Neutrophil (primary cell): Measurements from ENCODE around the gene ANO8.
"Not testable (repeated sequence)": the region's sequence is repeated elsewhere in the genome, so short reads cannot be mapped to it uniquely, and the experiment has no call there.

ENCODE experiments used
- H3K27ac ChIP-seq: fragments of 200-600 bp; sonication (generic); 2 replicates; pipeline ENCODE4 v1.5.1; 2016; ENCODE audit warnings: mild to moderate bottlenecking, moderate library complexity
- H3K27me3 ChIP-seq: fragments of 200-600 bp; sonication (generic); 2 replicates; pipeline ENCODE4 v1.6.0; 2016; ENCODE audit warnings: mild to moderate bottlenecking
- H3K36me3 ChIP-seq: fragments of 200-600 bp; sonication (generic); 2 replicates; pipeline ENCODE4 v1.5.1; 2017
- H3K4me1 ChIP-seq, 2 experiments: fragments of 200-600 bp in 1 of 2; sonication (generic) in 1 of 2; 1 replicate in 1 of 2; 2 replicates in 1 of 2; pipeline versions ENCODE4 v1.5.1 to v1.6.1; 2013 to 2016; ENCODE audit warnings: low read depth in 1 of 2, low read length in 1 of 2, mild to moderate bottlenecking in 1 of 2, moderate library complexity in 1 of 2; ENCODE audit not compliant: control insufficient read depth in 1 of 2, insufficient read depth in 1 of 2
- H3K4me3 ChIP-seq, 2 experiments: fragments of 200-600 bp in 1 of 2; sonication (generic) in 1 of 2; 1 replicate in 1 of 2; 2 replicates in 1 of 2; pipeline ENCODE4 v1.5.1; 2013 to 2016; ENCODE audit warnings: low read depth in 1 of 2, low read length in 1 of 2, mild to moderate bottlenecking in 1 of 2, moderate library complexity in 1 of 2
- H3K9me3 ChIP-seq: fragments of 200-600 bp; sonication (generic); 2 replicates; pipeline ENCODE4 v1.5.1; 2016
- TF ChIP-seq, protein P1 (sequence below): fragments of 200-600 bp; sonication (generic); IDR thresholded peaks from 2 replicates; pipeline ENCODE4 v1.5.1; 2016; ENCODE audit warnings: antibody characterized with exemption

The ANO8 gene

DNA sequence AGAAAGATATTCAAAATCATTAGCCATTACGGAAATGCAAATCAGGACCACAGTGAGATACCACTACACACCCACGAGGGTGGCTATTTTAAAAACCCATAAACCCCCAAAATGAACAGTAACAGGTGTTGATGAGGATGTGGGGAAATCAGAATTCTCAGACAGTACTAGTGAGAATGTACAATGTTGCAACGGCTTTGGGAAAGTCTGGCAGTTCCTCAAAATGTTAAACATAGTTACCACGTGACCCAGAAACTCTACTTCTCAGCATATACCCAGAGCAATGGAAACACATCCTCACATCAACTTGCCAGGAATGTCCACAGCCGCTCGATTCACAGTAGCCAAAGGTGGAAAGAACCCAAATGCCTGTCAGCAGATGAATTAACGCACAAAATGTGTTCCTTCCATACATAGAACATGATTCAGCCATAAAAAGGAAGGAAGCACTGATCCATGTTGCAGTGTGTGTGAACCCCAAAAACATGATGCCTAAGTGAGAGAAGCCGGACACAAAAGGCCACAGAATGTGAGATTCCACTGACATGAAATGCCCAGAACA, 35.5 kb upstream of the ANO8 start:
- Histone ChIP-seq H3K4me1 (peaks cover 13% of the 10 kb centered on the region in 2 experiments), H3K27ac (peak overlapping the region; percentile 70), H3K9me3 (no peaks in the 10 kb centered on the region), H3K27me3 (no peaks in the 10 kb centered on the region), H3K4me3 (peak overlapping the region in 1 of 2 experiments; percentile 19), H3K36me3 (no peaks in the 10 kb centered on the region)
- TF ChIP-seq, protein P1, sequence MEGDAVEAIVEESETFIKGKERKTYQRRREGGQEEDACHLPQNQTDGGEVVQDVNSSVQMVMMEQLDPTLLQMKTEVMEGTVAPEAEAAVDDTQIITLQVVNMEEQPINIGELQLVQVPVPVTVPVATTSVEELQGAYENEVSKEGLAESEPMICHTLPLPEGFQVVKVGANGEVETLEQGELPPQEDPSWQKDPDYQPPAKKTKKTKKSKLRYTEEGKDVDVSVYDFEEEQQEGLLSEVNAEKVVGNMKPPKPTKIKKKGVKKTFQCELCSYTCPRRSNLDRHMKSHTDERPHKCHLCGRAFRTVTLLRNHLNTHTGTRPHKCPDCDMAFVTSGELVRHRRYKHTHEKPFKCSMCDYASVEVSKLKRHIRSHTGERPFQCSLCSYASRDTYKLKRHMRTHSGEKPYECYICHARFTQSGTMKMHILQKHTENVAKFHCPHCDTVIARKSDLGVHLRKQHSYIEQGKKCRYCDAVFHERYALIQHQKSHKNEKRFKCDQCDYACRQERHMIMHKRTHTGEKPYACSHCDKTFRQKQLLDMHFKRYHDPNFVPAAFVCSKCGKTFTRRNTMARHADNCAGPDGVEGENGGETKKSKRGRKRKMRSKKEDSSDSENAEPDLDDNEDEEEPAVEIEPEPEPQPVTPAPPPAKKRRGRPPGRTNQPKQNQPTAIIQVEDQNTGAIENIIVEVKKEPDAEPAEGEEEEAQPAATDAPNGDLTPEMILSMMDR: no peak

DNA sequence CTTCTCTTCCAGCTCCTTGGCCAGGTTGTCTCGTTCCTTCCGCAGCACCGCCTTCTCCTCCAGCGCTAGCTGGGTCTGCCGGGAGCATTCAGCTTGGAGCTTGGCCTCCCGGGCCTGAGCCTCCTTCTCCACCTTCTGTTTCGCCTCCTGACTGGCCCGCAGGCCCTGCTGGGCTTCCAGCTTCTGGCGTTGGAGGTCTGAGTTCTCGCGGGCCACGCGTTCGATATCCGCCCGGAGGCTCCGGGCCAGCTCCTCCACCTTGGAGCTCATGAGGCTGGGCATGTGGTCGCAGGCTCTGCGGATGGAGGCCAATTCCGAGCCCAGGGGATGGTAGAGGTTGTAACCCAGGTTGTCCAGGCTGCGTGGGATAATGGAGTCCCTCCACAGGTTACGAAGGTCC, 30.7 kb upstream of the ANO8 start:
- no peaks in the 10 kb centered on the region for H3K36me3 ChIP-seq
- H3K4me1 ChIP-seq: peaks cover 10 to 11% of the 10 kb centered on the region in 2 experiments
- no peaks in the 10 kb centered on the region for H3K9me3 ChIP-seq
- no peak overlapping the region for H3K4me3 ChIP-seq
- no peak overlapping the region for H3K27ac ChIP-seq
- H3K27me3 ChIP-seq: peaks cover 12% of the 10 kb centered on the region
- TF ChIP-seq, protein P1: no peak

DNA sequence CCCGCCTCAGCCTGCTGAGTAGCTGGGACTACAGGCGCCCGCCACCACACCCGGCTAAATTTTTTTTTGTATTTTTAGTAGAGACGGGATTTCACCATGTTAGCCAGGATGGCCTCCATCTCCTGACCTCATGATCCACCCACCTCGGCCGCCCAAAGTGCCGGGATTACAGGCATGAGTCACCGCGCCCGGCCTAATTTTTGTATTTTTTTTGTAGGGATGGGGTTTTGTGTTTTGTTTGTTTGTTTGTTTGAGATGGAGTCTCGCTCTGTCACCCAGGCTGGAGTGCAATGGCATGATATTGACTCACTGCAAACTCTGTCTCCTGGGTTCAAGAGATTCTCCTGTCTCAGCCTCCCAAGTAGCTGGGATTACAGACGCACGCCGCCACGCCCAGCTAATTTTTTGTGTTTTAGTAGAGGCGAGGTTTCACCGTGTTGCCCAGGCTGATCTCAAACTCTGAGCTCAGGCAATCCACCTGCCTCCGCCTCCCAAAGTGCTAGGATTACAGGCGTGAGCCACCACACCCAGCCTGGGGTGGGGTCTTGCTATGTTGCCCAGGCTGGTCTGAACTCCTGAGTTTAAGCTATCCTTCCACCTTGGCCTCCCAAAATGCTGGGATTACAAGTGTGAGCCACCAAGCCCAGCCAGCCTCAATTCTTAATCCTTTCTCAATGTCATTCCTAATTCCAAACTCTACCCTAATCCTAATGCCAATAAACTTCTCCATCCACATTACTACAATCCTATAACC, 29.4 kb upstream of the ANO8 start:
- not testable (repeated sequence) for H3K36me3 ChIP-seq, H3K27ac ChIP-seq, H3K4me1 ChIP-seq, H3K4me3 ChIP-seq, H3K9me3 ChIP-seq
- H3K27me3 ChIP-seq: peaks cover 12% of the 10 kb centered on the region

DNA sequence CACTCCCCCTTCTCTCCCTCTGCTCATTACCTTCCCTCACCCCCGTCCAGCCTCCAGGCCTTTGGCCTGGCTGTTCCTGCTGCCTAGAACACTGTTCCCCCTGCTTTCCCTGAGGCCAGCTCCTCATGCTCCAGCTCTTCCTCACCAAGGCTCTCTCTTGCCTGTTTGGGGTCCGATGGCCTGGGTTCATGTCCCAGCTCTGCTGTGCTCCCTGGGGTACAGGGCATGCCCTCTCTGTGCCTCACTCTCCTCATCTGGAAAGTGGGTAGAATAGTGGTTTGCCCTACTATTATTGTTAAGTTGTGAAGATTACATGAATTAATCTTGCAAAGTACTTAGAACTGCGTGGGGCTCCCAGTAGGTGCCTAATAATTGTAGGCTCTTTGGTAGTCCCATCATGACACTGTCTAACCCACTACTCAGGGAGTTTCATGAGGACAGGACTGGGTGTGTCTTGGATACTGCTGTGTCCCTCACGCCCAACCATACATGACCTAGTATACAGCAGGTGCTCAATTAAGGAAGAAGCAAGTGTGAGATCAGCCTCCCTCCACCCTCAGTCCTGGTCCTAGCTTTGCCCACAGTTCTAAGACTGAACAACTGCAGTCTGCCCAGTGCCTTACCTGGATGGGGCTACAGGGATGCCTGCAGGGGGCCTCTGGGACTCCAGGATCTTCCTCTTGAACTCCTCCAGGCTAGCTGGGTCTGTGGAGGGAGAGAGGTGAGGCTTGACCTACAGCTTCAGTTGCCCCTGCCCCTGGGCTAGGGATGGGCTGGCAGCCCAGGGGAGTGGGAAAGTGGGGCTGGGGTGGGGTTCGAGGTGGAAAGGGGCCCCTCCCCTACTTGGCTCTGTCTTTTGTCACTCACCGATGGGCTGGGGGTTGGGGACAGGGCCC, 25.5 kb upstream of the ANO8 start:
- H3K27ac ChIP-seq: no peak overlapping the region
- no peaks in the 10 kb centered on the region for H3K4me1 ChIP-seq
- no peaks in the 10 kb centered on the region for H3K36me3 ChIP-seq
- peaks cover 12% of the 10 kb centered on the region for H3K27me3 ChIP-seq
- TF ChIP-seq, protein P1: no peak
- no peaks in the 10 kb centered on the region for H3K9me3 ChIP-seq
- no peak overlapping the region for H3K4me3 ChIP-seq

DNA sequence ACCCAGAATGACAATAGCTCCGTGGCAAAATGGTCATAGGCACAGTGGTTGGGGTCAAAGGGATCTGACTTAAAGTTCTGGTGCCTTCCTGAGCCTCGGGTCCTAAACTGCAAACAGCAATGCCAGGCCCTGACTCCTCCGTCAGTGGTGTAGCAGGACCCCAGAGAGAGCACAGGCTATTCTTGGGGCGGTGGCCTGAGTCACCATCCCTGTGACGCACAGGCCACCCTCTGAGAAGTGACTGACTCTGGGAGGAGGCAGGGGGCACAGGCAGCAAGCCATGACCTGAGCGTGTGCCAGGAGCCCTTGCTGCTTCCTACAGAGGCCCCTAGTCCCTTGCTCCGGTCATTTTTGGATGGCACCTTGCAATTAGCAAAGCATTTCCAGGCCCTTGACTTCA, 23.7 kb upstream of the ANO8 start:
- Histone ChIP-seq H3K36me3 (no peaks in the 10 kb centered on the region), H3K4me1 (no peaks in the 10 kb centered on the region), H3K9me3 (no peaks in the 10 kb centered on the region), H3K4me3 (no peak overlapping the region), H3K27me3 (peaks cover 16% of the 10 kb centered on the region), H3K27ac (no peak overlapping the region)
- TF ChIP-seq, protein P1: no peak
